ENCODE data around the gene HIP1R.

GRCh38 chr12:122846622-122847515 lies 11.6 kb downstream of the HIP1R start:
- TF ChIP-seq, protein P1, sequence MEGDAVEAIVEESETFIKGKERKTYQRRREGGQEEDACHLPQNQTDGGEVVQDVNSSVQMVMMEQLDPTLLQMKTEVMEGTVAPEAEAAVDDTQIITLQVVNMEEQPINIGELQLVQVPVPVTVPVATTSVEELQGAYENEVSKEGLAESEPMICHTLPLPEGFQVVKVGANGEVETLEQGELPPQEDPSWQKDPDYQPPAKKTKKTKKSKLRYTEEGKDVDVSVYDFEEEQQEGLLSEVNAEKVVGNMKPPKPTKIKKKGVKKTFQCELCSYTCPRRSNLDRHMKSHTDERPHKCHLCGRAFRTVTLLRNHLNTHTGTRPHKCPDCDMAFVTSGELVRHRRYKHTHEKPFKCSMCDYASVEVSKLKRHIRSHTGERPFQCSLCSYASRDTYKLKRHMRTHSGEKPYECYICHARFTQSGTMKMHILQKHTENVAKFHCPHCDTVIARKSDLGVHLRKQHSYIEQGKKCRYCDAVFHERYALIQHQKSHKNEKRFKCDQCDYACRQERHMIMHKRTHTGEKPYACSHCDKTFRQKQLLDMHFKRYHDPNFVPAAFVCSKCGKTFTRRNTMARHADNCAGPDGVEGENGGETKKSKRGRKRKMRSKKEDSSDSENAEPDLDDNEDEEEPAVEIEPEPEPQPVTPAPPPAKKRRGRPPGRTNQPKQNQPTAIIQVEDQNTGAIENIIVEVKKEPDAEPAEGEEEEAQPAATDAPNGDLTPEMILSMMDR (IDR thresholded peaks at IDR 0.05) = no peak
- TF ChIP-seq ZFX (IDR thresholded peaks at IDR 0.05; ENCODE audit: borderline replicate concordance) = no peak
